OCI-LY1 (cell line): ENCODE results near the gene FHIP1A.

Experiments
- H2AFZ ChIP-seq: fragments of 200-600 bp; sonication (generic), shearing (Covaris generic); 2 replicates; pipeline ENCODE4 v1.6.0; 2014; ENCODE audit warnings: antibody characterized with exemption, mild to moderate bottlenecking, low read length
- H3F3A ChIP-seq: fragments of 200-600 bp; sonication (generic), shearing (Covaris generic); 2 replicates; pipeline ENCODE4 v1.6.0; 2014; ENCODE audit warnings: mild to moderate bottlenecking, antibody characterized with exemption, low read length, moderate library complexity; ENCODE audit not compliant: insufficient read depth
- H3K27ac ChIP-seq: fragments of 200-600 bp; sonication (generic); 2 replicates; pipeline ENCODE4 v1.5.1; 2014; ENCODE audit warnings: low read length, mixed run types, mild to moderate bottlenecking, low read depth; ENCODE audit not compliant: poor library complexity, severe bottlenecking
- H3K27me3 ChIP-seq: fragments of 200-600 bp; sonication (generic); 2 replicates; pipeline ENCODE4 v1.6.0; 2014; ENCODE audit warnings: antibody characterized with exemption, mild to moderate bottlenecking, low read length, moderate library complexity; ENCODE audit not compliant: insufficient read depth
- H3K36me3 ChIP-seq: fragments of 200-600 bp; sonication (generic); 2 replicates; pipeline ENCODE4 v1.6.1; 2014; ENCODE audit warnings: mild to moderate bottlenecking, antibody characterized with exemption, low read length, moderate library complexity, mixed read lengths; ENCODE audit not compliant: insufficient read depth
- H3K4me1 ChIP-seq: fragments of 200-600 bp; sonication (generic); 2 replicates; pipeline ENCODE4 v1.5.1; 2014; ENCODE audit warnings: mild to moderate bottlenecking, low read length, moderate library complexity; ENCODE audit not compliant: insufficient read depth, severe bottlenecking
- H3K4me2 ChIP-seq: fragments of 200-600 bp; sonication (generic), shearing (Covaris generic); 2 replicates; pipeline ENCODE4 v1.6.1; 2014; ENCODE audit warnings: low read length
- H3K4me3 ChIP-seq: fragments of 200-600 bp; sonication (generic); 2 replicates; pipeline ENCODE4 v1.5.1; 2014; ENCODE audit warnings: low read length, low read depth, mild to moderate bottlenecking, mixed read lengths; ENCODE audit not compliant: poor library complexity, severe bottlenecking
- H3K79me2 ChIP-seq: fragments of 200-600 bp; shearing (Covaris generic); 2 replicates; pipeline ENCODE4 v1.6.1; 2016; ENCODE audit warnings: mixed run types, low read length, mixed read lengths; ENCODE audit not compliant: insufficient read depth
- H3K9ac ChIP-seq: fragments of 200-600 bp; sonication (generic), shearing (Covaris generic); 2 replicates; pipeline ENCODE4 v1.6.1; 2014; ENCODE audit warnings: mild to moderate bottlenecking, low read length, mixed read lengths
- H3K9me2 ChIP-seq: fragments of 200-600 bp; sonication (generic), shearing (Covaris generic); 2 replicates; pipeline ENCODE4 v1.6.1; 2014; ENCODE audit warnings: low read depth, mild to moderate bottlenecking, low read length, mixed read lengths
- H3K9me3 ChIP-seq: fragments of 200-600 bp; shearing (Covaris generic); 2 replicates; pipeline ENCODE4 v1.6.1; 2014; ENCODE audit warnings: low read length, mixed read lengths
- H4K20me1 ChIP-seq: fragments of 200-600 bp; sonication (generic), shearing (Covaris generic); 2 replicates; pipeline ENCODE4 v1.6.0; 2016; ENCODE audit warnings: mild to moderate bottlenecking, low read length; ENCODE audit not compliant: insufficient read depth
- EZH2 ChIP-seq: fragments of 200-600 bp; sonication (generic), shearing (Covaris generic); IDR thresholded peaks from 2 replicates; pipeline ENCODE4 v1.8.0; 2017; ENCODE audit warnings: borderline replicate concordance, mixed run types, mild to moderate bottlenecking, antibody characterized with exemption, low read length, moderate library complexity, mixed read lengths
- TF ChIP-seq, protein P1 (sequence below): fragments of 200-600 bp; sonication (generic), shearing (Covaris generic); IDR thresholded peaks from 2 replicates; pipeline ENCODE4 v1.5.1; 2017; ENCODE audit warnings: mild to moderate bottlenecking, antibody characterized with exemption, low read length, moderate library complexity, mixed read lengths

FHIP1A gene

DNA sequence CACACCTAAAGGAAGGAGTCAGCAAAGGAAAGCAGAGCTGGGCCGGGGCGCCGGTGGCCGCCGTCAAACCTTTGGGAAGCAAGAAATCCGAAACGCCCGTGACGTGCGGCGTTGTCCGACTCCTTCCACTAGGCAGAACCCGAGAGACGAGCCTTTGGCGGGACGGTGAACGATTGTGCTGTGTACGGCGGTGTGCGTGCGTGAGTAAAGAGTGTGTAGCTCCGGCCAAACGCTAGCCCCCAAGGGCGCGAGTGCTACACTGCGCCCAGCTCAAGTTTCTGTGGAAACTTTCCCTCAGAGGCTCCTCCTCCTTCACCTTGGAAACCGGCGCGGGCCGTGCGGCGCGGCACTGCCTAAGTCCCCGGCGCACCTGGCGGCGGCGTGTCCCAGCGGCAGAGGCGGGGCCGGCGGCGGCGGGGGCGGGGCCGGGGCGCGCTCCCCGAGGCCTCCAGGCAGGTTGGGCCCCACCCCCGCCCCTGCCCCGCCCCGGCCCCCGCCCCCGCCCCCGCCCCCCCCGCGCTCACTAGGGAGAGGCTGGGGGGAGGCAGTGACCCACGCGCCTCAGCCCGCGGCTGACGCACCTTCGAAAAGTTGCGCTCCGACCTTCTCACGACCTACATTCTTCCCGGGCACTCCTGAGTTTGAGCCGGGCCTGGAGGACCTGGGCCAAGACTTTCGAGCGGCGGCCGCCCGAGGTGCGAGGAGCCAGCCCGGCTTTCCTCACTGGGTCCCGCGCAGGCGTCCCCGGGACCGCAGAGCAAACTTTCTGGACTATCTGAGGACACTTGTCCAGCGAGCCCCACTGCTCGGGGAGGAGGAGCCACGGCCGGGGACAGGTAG is at the start of gene FHIP1A:
Gene FHIP1A, plus strand, starts transcription at position 547 of the 840 bp plus-strand sequence. CDS start 157,084 bp downstream, outside the sequence.
- TF ChIP-seq EZH2: no peak
- TF ChIP-seq, protein P1, sequence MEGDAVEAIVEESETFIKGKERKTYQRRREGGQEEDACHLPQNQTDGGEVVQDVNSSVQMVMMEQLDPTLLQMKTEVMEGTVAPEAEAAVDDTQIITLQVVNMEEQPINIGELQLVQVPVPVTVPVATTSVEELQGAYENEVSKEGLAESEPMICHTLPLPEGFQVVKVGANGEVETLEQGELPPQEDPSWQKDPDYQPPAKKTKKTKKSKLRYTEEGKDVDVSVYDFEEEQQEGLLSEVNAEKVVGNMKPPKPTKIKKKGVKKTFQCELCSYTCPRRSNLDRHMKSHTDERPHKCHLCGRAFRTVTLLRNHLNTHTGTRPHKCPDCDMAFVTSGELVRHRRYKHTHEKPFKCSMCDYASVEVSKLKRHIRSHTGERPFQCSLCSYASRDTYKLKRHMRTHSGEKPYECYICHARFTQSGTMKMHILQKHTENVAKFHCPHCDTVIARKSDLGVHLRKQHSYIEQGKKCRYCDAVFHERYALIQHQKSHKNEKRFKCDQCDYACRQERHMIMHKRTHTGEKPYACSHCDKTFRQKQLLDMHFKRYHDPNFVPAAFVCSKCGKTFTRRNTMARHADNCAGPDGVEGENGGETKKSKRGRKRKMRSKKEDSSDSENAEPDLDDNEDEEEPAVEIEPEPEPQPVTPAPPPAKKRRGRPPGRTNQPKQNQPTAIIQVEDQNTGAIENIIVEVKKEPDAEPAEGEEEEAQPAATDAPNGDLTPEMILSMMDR: no peak
- H2AFZ ChIP-seq: peak within 1 kb of the TSS; percentile 64
- H3F3A ChIP-seq: no peaks in the 10 kb centered on the region
- no peaks in the 10 kb centered on the region for H3K36me3 ChIP-seq
- peak within 1 kb of the TSS; percentile 65 for H3K4me3 ChIP-seq
- H3K27ac ChIP-seq: peak within 1 kb of the TSS; percentile 55
- H3K9ac ChIP-seq: peak within 1 kb of the TSS; percentile 77
- H3K9me3 ChIP-seq: no peaks in the 10 kb centered on the region
- H3K4me2 ChIP-seq: peak within 1 kb of the TSS; percentile 82
- no peaks in the 10 kb centered on the region for H4K20me1 ChIP-seq
- no peaks in the 10 kb centered on the region for H3K79me2 ChIP-seq
- no peaks in the 10 kb centered on the region for H3K27me3 ChIP-seq
- peaks cover 14% of the 10 kb centered on the region for H3K4me1 ChIP-seq
- no peaks in the 10 kb centered on the region for H3K9me2 ChIP-seq

DNA sequence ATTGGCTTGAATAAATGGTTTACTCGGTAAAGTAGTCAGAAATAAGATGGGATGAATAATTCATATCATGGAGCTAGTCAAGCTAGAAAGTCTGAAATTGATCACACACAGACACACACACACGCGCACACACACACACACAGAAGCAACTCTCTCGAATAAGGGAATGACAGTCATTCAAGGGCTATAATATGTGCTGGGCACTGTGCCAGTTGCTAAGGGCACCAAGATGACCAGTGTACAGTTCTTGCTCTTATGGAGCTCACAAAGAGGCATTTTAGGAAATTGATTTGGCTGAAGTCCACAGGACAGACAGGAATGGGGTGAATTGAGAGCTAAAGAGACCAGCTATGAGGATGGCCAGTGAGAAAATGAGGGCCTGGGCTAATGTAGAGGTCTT is 49.4 kb upstream of the FHIP1A start:
- H3K9me3 ChIP-seq: no peaks in the 10 kb centered on the region
- no peak overlapping the region for H3K4me2 ChIP-seq
- no peaks in the 10 kb centered on the region for H3K27me3 ChIP-seq
- TF ChIP-seq EZH2: no peak
- TF ChIP-seq, protein P1: no peak
- no peaks in the 10 kb centered on the region for H3K4me1 ChIP-seq
- no peaks in the 10 kb centered on the region for H3K9me2 ChIP-seq
- H3K36me3 ChIP-seq: no peaks in the 10 kb centered on the region
- no peaks in the 10 kb centered on the region for H3K79me2 ChIP-seq
- no peak overlapping the region for H3K27ac ChIP-seq
- no peak overlapping the region for H3K4me3 ChIP-seq
- H4K20me1 ChIP-seq: no peaks in the 10 kb centered on the region
- no peak overlapping the region for H2AFZ ChIP-seq
- H3K9ac ChIP-seq: no peak overlapping the region
- H3F3A ChIP-seq: no peaks in the 10 kb centered on the region

DNA sequence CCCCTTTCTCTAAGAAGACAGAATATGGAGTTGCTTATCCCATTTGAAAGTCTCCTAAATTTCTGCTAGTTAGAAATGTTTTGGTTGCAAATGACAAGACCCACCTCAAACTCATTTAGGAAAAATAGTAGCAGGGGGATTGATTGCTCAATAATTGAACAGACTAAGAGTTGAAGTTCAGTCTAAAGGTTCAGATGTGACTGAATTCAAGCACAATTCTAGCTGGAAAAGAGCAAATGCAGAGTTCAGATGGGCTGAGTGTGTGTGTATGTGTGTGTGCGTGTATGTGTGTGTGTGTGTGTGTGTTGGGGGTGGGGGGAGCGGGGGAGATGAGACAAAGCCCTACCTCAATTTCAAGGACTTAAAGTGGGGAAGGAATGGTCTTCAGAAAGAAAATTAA is 47.9 kb upstream of the FHIP1A start:
- Histone ChIP-seq H3K27me3 (no peaks in the 10 kb centered on the region), H4K20me1 (no peaks in the 10 kb centered on the region), H3K36me3 (no peaks in the 10 kb centered on the region), H3K9me2 (no peaks in the 10 kb centered on the region), H3F3A (no peaks in the 10 kb centered on the region), H3K4me3 (no peak overlapping the region), H2AFZ (no peak overlapping the region), H3K4me2 (no peak overlapping the region), H3K9me3 (no peaks in the 10 kb centered on the region), H3K9ac (no peak overlapping the region), H3K27ac (no peak overlapping the region), H3K79me2 (no peaks in the 10 kb centered on the region), H3K4me1 (no peaks in the 10 kb centered on the region)
- TF ChIP-seq EZH2: no peak
- TF ChIP-seq, protein P1: no peak
